PC-3 (cell line): ENCODE measurements around the gene ZNF423.

Experiments
- EZH2 ChIP-seq: fragments of 300-600 bp; sonication (generic); IDR thresholded peaks from one replicate; pipeline ENCODE4 v1.6.1; 2017; ENCODE audit warnings: antibody characterized with exemption, mild to moderate bottlenecking, low read length; ENCODE audit not compliant: unreplicated experiment
- TF ChIP-seq, protein P1 (sequence below): fragments of 300-600 bp; sonication (generic); conservative IDR thresholded peaks from 2 replicates; pipeline ENCODE4 v1.5.1; 2017; ENCODE audit warnings: antibody characterized with exemption, low read depth, mild to moderate bottlenecking, low read length

DNA sequence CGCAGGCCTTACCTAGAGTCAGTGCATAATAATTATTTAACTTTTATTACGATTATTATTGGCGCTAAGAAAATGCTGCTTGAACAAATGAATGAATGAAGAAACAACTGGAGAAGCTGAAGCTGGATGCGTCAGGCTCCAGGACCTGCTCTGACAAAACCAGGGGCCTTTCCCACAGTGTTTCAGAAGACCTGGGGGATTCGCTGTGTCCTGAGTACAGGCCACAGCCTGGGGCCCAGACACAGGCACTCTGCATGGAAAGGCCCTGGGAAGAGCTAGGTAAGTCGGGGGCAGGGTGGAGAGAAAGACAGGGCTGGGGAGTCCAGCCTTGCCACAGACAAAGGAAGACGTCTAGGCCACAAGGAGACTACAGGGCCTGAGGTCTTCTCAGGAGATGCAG lies 226.1 kb downstream of the ZNF423 start:
- TF ChIP-seq, protein P1, sequence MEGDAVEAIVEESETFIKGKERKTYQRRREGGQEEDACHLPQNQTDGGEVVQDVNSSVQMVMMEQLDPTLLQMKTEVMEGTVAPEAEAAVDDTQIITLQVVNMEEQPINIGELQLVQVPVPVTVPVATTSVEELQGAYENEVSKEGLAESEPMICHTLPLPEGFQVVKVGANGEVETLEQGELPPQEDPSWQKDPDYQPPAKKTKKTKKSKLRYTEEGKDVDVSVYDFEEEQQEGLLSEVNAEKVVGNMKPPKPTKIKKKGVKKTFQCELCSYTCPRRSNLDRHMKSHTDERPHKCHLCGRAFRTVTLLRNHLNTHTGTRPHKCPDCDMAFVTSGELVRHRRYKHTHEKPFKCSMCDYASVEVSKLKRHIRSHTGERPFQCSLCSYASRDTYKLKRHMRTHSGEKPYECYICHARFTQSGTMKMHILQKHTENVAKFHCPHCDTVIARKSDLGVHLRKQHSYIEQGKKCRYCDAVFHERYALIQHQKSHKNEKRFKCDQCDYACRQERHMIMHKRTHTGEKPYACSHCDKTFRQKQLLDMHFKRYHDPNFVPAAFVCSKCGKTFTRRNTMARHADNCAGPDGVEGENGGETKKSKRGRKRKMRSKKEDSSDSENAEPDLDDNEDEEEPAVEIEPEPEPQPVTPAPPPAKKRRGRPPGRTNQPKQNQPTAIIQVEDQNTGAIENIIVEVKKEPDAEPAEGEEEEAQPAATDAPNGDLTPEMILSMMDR = no peak
- no peak for TF ChIP-seq EZH2
